Measurements from ENCODE around the gene GPR89B.
"Not testable (repeated sequence)": the region's sequence is repeated elsewhere in the genome, so short reads cannot be mapped to it uniquely, and the experiment has no call there.

Gene GPR89B

DNA sequence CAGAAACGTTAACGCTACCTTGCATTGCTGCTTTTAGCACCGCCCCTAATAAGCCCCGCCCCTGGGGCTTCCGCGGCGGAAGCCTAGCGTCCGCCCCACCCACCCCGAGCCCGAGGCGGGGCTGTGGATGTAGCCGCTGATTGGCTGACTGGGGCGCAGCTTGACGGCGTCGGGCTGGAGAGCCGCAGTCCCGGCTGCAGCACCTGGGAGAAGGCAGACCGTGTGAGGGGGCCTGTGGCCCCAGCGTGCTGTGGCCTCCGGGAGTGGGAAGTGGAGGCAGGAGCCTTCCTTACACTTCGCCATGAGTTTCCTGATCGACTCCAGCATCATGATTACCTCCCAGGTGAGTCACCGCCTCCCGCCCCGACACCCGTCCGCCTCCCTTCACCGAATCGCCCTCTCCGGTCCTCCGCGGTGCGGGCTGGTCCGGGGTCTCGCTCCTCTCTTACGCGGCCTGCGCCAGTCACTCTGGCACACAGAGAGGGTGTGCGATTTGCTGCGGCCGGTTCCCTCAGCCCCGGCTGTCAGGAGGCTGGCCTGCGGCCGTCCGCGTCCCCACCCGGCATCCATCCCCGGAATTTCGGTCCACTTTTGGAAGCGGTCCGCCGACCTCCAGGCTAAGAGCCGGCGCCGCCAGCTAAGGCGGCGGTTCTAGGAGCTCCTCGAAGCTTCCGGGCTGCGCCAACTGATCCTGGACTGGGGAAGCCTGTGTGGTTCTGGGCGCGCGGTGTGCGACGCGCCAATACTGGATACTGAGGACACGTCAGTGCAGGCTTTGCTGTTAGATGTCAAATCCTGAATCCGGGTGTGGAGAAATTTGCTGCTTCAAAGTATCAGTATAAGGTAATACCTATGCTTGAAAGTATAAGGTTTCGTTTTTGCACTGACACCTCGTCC is at the start of gene GPR89B:
GPR89B (plus strand) TSS at position 185 of the 897 bp plus-strand sequence; CDS start at position 302, 117 bp downstream.
- peak; percentile 92 for DNase-seq (ENCODE audit: low read depth)

DNA sequence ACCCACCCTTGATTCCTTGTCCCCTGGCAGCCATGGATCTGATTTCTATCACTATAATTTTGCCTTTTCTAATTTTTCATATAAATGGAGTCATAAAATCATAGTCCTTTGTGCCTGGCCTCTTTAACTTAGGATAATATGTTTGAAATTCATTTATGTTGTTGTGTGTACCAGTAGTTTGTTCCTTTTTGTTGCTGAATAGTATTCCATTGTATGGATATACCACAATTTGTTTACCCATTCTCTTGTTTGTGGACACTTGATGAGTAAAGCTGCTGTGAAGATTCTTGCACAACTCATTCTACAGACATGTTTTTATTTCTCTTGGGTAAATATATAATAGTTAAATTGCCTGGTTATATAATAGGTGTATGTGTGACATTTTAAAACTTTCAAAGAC is 48.3 kb upstream of the GPR89B start:
- DNase-seq (ENCODE audit: low read depth): no peak

DNA sequence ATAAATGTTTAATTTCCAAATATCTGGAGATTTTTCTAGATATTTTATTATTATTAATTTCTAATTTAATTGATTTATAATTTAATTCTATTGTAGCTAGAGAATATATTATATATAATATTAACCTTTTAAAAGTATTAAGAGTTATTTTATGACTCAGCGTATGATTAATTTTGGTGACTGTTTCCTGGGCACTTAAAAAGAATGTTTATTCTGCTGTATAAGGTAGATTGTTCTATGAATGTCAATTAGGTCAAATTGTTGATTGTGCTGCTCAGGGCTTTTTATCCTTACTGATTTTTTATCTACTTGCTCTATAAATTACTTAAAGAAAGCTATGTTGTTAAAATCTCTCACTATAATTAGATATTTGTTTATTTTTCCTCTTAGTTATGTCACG is 45.7 kb upstream of the GPR89B start:
- DNase-seq (ENCODE audit: low read depth): no peak

DNA sequence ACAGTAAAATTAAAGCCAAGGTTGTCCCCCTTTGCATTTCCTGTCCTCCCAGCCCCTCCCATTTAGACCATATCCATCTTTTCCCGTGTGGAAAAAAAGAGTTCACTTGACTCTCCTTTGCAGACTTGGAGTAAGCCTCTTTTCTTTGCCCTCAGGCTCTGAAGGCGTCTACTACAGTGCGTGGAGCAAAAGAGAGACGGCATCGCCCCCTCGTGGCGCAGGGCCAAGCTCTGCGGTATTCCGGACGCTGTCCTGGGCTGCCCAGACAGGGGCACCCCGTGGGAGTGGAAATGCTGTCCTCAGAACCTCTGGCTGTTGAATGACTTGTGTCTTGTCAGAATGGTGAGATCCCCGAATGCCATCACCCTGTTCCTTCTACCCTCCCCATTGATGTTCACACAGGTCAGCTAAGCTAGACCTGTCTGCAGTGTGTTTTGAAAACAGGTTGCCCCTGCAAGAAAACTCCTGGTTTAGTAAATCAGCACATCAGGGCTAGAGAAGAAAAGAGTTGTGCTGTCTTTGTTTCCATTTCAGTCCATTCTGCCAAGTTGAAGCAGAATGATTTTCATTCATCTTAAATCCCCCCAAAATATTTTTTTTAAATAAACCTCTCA is 37.9 kb upstream of the GPR89B start:
- DNase-seq (ENCODE audit: low read depth): peak; percentile 15

DNA sequence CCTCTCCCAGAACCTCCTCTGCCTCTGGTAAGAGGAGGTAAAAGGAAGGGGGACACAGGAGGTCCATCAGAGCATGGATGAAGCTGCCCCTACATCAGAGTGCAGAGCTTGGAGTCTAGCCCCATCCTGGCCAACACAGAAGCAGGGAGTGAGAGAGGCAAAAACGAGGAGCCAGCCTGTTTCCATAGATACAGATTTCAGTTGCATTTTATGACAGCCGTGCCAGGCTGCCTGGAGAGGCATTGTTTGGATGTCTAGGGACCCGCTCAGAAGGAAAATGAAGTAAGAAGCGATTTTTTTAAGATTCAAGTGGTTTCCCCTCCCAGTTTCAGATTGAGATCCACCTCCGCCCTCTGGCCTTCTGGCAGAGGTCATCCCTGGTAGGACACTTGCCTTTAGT is 37.1 kb upstream of the GPR89B start:
- no peak for DNase-seq (ENCODE audit: low read depth)

DNA sequence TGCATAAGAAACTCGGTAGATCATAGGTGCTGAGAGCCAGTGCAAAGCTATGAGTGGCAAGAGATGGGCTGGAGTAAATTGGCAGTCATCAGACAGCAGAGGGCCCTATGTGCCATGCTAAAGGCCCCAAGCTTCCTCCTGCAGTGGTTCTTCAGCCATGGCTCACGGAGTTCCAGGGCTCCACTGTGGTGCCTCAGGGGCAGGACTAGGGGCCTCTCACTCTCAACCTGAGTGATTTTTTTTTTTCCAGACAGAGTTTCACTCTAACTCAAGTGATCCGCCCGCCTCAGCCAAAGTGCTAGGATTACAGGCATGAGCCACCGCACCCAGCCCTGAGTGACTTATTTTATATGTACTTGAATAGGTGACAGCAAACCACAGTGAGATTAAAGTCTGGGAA is 36.0 kb upstream of the GPR89B start:
- no peak for DNase-seq (ENCODE audit: low read depth)

DNA sequence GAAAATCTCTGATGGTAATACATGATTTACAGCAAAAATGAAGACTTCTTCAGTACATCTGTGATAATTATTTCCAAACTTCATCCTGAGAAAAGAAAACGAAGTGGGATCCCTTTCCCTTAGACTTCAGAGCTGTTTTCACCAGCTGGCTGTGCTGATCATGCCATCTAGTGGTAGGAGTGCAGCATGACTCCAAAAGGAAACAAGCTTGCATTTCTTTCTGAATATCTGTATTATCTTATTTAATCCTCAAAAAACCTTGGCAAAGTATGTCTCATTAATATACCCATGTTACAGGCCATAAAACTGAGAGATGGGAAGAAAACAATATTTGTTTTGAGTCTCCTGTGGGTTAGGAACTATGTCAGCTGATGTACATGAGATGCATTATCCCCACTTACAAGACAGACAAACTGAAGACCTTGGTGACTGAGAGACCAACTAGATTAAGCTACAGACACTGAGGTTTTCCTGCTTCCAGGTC is 35.4 kb upstream of the GPR89B start:
- DNase-seq (ENCODE audit: low read depth): no peak

DNA sequence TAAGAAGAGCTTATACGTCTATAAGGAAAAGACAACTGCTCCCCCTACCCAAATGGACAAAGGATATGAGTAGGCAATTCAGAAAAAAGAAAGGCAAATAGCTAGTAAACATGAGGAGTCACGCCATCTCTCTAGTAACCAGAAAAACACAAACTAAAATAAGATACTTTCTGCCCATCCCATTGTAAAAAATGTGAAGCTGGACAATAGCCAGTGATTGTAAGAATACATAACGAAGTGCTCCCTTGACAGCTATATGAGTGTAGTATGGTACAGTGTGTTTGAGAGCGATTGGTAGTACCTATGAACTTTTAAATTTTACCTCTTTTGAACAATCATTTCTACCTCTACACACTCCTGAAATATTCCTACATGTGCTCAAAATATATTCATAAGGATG is 33.1 kb upstream of the GPR89B start:
- DNase-seq (ENCODE audit: low read depth): no peak

DNA sequence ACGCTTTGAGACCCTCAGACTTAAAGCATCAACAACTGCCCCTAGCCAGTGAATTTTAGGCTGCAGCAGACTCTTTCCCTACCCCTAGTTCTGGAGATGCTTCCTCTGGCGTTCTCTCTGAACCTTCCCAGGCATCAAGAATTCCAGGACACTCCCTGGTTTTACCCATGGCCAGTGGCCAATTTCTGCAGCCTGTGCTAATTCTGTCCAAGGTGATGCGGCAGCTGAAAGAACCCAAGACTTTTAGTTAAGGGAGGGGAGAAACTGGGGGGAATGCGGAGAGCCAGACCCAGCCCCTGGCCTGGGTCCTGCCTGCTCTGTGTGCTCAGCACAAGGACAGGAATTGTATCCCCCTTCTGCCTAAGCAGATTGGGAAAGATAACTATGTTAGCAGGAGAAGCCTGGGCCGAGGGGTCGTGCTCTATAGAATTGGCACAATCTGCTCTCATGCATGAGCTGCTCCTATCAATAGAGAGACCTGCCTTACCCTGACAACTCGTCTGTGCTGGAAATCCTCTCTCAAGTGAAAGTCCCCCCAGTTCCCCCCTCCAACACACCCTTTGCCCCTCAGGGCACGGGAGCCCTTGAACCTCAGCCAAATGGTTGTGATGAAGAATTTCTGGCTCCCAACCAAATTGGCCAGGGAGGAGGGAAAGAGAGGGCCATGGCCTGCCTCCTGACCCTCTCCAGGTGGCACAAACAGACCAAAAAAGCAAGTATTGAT is 31.0 kb upstream of the GPR89B start:
- no peak for DNase-seq (ENCODE audit: low read depth)

DNA sequence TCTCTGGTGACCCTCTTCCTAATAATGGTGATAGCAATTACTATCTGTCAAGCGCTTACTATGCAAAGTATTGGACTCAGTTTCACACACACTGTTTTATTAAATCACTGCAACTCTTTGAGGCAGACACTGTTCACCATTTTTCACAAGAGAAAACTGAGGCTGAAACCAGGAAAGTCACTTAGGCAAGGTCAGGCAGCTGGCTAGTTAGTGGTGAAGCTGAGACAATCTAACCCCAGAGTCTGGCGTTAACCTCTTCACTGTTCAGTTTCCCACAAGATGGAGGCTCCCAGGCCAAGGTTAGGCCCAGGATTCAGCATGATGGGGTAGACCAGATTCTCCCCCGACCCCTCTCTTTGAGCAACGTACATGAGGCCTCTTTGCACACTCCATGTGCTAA is 30.4 kb upstream of the GPR89B start:
- no peak for DNase-seq (ENCODE audit: low read depth)

DNA sequence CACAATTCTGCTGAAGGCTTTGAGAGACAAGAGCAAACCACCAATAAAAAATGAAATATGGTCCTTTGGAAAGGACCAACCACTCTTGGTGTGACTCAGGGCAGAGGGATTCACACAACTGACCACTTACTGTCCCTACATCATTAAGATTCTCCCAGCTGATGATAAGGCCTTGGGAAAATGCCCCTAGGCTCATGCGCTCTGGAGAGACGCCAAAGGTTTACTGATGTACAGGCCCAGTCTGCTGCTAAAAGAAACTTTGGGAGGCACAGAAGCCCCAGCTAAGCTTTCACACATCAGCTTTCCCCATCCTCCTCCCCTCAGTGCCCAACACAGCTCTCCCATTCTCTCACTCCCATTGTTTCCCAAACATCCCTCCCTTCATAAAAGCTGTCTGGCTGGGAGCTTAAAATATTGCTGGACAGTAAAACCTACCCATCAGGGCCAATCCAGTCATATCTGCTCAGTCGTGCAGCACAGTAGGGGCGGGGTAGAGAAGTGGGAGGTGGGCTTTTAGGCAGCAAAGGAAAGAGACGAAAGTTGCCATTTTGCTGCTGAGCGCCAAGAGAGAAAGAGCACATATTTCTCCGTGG is 25.9 kb upstream of the GPR89B start, which contains the start of gene GJA8:
GJA8 (plus strand) TSS at position 543 of the 593 bp plus-strand sequence. CDS start 5,161 bp downstream, outside the sequence.
- no peak for DNase-seq (ENCODE audit: low read depth)

DNA sequence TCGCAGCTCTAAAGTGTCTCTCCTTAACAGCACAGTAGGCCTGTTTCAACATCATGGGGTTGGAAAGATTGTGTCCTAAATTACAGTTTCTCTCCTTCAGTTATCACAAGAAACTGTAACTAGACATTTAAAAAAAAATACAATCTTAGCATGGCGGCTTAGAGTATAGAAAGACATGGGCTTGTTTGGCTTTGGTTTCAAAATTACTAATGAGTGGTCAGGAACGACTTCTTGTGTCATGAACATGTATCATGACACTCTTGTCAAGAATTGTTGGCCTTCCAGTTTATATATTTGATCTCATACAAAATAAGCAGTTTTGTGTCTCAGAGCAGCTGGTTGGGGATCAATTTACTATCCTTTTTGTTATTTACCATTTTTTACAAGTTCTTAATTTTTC is 23.5 kb upstream of the GPR89B start:
- DNase-seq (ENCODE audit: low read depth): no peak

DNA sequence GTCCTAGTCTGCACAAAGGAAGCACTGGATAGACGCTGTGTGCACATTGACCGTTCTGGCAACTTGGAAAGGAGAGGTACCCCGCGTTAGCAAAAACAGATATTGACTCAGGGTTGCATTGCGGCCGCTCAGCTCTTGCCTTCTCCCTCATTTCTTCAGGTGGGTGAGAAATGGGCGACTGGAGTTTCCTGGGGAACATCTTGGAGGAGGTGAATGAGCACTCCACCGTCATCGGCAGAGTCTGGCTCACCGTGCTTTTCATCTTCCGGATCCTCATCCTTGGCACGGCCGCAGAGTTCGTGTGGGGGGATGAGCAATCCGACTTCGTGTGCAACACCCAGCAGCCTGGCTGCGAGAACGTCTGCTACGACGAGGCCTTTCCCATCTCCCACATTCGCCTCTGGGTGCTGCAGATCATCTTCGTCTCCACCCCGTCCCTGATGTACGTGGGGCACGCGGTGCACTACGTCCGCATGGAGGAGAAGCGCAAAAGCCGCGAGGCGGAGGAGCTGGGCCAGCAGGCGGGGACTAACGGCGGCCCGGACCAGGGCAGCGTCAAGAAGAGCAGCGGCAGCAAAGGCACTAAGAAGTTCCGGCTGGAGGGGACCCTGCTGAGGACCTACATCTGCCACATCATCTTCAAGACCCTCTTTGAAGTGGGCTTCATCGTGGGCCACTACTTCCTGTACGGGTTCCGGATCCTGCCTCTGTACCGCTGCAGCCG is 20.3 kb upstream of the GPR89B start:
- DNase-seq (ENCODE audit: low read depth): no peak

DNA sequence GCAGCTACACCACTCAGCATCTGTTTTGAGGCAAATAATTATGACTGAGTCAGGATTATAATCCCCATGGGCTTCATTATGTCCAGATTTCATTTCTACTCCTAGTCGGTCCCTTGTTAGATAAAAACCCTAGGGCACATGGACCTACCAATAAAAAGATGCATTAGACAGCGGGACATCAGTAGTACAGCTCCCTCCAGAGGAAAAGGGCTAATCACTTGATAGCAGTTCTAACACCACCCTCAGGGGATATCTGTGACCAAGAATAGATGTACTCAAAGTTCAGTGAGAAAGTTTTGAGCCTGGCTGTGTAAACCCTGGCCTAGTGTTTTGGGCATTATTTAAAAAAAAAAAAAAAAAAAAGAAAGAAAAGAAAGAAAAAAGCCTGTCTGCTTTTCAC is 15.7 kb upstream of the GPR89B start:
- DNase-seq (ENCODE audit: low read depth): no peak

DNA sequence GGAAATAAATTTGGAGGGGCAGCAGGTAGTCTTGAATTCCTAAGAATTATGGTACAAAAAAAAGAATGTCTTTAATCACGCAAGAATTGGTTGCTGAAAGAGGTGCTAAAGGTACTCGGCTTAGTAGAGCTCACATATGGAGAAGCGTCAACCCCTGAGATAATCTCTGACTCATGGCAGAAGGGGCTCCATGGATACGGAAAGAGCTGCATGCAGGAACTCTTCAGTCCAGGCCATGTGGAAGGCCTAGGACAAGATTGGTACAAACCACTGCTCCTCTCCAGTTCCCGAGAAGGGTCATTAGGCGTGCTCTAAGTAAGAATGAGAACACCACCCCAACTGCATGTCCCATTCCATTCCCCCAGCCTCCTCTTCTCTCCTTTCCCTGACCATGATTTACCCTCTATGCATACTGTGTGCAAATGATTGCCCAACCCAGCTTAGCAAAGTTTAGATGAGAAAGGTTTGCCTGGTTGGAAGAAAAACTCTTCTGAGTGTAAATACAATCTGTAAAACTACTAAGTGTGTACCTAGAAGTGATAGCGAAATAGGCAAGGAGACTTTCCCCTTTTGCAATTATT is 14.8 kb upstream of the GPR89B start:
- DNase-seq (ENCODE audit: low read depth): no peak

DNA sequence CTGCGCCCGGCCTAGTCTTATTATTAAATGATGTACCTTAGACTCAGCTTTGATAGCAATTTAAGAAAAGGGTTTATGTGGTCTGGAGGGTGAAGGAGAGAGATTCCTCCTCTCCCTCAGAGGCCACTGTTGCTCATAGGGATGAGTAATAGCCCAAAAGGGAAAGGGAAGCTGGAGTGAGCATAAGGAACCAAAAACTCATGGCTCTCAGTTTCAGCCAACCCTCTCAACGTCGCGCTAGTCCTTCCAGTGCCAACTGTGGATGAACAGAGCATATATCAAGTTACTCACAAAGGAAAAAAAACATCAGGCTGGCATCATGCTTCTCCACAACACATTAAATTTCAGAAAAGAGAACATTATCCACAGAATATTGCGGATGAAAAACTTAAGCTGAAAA is 8.3 kb upstream of the GPR89B start:
- no peak for DNase-seq (ENCODE audit: low read depth)

DNA sequence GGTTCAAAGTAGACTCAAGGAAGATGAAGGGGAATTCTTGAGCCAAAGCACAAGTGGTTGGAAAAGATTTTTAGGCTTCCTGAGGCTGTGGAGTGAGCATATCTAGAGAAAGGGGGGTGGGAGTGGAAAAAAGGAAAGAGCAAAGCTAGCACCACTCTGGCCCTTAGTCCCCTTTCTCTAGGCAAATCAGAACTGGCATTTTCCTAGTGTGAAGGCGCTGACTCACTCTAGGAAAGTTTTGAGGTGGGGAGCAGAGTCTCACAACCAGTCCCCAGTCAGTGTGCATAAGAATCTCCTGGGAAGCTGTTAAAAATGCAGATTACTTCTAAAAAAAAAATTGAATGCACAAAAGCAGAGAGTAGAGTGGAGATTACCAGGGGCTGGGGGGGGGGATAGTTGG is 3.4 kb upstream of the GPR89B start:
- DNase-seq (ENCODE audit: low read depth): no peak

DNA sequence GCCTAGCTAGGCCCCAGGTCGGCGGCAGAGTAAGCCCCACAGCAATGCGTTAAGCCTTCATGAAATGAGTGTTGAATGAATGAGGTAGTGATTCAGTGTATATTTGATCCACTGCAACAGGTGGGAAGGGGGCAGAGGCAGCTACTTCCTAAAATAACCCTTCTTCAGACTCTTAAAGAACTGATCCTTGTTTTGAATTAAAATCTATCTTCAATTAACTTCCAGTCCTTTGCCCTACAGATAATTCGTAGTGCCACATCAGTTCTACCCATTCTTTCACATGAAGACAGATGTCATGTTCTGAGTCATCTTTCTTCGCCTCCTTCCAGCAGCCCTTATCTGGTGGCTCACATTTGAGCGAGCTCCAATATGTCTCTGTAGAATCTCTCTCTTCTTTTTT is 1.0 kb upstream of the GPR89B start:
- DNase-seq (ENCODE audit: low read depth): not testable (repeated sequence)

DNA sequence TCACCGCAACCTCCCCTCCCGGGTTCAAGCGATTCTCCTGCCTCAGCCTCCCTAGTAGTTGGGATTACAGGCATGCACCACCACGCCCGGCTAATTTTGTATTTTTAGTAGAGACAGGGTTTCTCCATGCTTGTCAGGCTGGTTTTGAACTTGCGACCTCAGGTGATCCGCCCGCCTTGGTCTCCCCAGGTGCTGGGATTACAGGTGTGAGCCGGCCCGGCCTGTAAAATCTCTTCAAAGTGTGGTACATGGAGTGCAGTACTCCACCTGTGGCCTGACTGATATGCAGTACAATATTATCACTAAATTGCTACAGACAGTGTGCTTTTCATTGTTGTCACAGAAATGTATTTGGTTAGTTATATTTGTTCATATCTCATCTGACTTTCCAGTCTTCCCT is 531 bp upstream of the GPR89B start:
- DNase-seq (ENCODE audit: low read depth): not testable (repeated sequence)

DNA sequence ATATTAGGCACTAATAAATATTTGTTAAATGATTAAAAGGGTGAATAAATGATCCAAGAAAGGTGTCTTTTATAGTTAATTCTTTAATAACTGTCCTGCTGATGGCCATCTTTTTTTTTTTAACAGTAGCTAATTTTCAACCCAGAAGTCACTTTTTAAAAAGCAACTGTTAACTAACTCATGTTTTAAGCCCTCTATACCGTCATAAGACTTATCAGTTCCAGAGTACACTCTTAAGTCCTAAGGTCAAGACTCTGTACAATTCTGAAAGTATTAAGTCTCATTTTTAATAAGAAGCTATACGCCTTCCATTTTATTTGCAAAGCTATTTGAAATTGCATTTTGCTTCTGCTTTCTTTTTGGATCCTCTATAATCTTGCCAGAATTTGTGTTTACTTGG is 2.9 kb downstream of the GPR89B start:
- DNase-seq (ENCODE audit: low read depth): not testable (repeated sequence)

DNA sequence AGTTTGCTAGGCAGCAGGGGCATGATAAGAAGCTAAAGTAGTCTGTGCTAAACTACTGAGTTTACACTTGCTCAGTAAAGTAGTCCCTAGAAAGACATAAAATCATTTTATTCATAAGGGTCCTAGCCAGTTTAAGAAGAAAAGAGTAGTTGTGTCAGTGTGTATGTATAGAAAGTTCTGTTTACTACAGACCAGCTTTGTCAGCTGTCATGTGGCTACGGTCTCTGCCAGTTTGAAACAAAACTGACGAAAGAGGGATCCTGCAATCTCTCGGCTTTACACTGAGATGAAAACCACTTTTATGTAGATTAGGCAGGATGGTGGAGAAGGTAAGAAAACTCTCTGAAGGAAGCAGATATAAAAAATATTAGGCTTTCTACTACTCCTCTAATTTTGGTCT is 7.1 kb downstream of the GPR89B start:
- not testable (repeated sequence) for DNase-seq (ENCODE audit: low read depth)

All from stimulated activated CD8-positive, alpha-beta memory T cell treated with anti-CD3 and anti-CD28 coated beads, Interleukin-12 subunit alpha, Interleukin-12 subunit beta, amount 100 ng/mL, for 4 hours (primary cell).